ENCODE results near the gene HEPACAM. TPM values are rescaled to one million over a fixed set of nuclear protein-coding genes. Genes with fewer than 3 reads are reported as not detected.

Gene HEPACAM, protein sequence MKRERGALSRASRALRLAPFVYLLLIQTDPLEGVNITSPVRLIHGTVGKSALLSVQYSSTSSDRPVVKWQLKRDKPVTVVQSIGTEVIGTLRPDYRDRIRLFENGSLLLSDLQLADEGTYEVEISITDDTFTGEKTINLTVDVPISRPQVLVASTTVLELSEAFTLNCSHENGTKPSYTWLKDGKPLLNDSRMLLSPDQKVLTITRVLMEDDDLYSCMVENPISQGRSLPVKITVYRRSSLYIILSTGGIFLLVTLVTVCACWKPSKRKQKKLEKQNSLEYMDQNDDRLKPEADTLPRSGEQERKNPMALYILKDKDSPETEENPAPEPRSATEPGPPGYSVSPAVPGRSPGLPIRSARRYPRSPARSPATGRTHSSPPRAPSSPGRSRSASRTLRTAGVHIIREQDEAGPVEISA
- total RNA-seq: under 1 TPM; 0.08 to 0.12 TPM

DNA sequence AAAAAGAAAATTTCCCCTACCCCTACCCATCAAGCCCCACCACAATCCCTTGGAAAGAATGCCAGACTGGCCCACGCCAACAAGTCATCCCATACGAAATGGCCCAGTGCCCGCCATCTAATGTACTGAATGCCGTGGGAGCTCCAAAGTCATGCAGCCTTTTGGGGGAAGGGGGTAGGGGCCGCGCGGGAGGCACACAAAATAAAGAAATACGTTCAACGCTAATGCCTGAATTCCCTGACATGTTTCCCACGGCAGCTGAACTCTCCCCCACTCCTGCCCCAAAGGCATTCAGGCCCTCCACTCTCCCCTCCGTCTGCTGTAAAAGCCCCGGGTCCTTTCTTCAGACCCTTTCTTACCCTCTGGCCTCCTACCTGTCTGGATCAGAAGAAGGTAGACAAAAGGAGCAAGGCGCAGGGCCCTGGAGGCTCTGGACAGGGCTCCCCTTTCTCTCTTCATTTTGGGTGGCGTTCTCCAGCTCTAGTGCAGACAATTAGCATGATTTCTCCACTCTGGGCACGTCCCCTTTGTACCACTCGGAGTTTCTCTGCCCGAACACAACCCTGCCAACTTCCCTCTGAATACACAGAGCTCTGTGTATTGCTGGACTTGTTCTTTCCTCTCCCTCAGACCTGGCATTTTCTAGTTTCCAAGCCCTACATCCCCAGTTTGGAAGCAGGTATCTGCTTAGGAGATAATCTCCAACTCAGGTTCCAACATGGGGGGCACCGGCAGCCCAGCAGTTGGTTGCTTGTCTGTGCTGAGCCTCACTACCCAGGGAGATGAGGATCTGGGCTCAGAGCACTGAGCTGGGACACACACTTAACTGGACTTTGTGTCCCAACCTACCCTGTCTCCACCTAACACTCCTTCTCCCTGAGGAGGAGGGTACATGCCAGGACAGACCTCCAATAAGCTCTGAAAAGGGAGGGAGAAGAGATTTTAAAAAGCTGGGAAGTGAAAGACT, at the start of gene HEPACAM:
TSS of gene HEPACAM (minus strand) at position 500 of the 967 bp plus-strand sequence. CDS start at position 459, 41 bp downstream.
- no peaks in the 10 kb centered on the region for H3K9me3 ChIP-seq
- no peak for DNase-seq
- H3K27me3 ChIP-seq: no peaks in the 10 kb centered on the region
- no peak within 1 kb of the TSS for H3K4me3 ChIP-seq
- TF ChIP-seq, protein P1, sequence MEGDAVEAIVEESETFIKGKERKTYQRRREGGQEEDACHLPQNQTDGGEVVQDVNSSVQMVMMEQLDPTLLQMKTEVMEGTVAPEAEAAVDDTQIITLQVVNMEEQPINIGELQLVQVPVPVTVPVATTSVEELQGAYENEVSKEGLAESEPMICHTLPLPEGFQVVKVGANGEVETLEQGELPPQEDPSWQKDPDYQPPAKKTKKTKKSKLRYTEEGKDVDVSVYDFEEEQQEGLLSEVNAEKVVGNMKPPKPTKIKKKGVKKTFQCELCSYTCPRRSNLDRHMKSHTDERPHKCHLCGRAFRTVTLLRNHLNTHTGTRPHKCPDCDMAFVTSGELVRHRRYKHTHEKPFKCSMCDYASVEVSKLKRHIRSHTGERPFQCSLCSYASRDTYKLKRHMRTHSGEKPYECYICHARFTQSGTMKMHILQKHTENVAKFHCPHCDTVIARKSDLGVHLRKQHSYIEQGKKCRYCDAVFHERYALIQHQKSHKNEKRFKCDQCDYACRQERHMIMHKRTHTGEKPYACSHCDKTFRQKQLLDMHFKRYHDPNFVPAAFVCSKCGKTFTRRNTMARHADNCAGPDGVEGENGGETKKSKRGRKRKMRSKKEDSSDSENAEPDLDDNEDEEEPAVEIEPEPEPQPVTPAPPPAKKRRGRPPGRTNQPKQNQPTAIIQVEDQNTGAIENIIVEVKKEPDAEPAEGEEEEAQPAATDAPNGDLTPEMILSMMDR (IDR thresholded peaks at IDR 0.05): no peak
- H3K9ac ChIP-seq (ENCODE audit: low read depth in 2 of 2, low read length in 2 of 2): no peak within 1 kb of the TSS
- intact Hi-C loops (cut with DNase I): no loop called here
- H3K27ac ChIP-seq: no peak within 1 kb of the TSS
- no peaks in the 10 kb centered on the region for H3K36me3 ChIP-seq
- H3K4me1 ChIP-seq: no peaks in the 10 kb centered on the region

GRCh38 chr11:124984512-124984854, 48.6 kb upstream of the HEPACAM start:
- Histone ChIP-seq H3K27me3 (no peaks in the 10 kb centered on the region), H3K27ac (no peak overlapping the region), H3K4me3 (no peak overlapping the region), H3K9me3 (no peaks in the 10 kb centered on the region), H3K9ac (ENCODE audit: low read depth in 2 of 2, low read length in 2 of 2) (no peak overlapping the region), H3K36me3 (no peaks in the 10 kb centered on the region), H3K4me1 (no peaks in the 10 kb centered on the region)
- DNase-seq: no peak
- TF ChIP-seq, protein P1 (IDR thresholded peaks at IDR 0.05): no peak
- intact Hi-C loops (cut with DNase I): no loop called here

- DNase-seq: no peak
- Histone ChIP-seq H3K9me3 (no peaks in the 10 kb centered on the region), H3K4me3 (no peak overlapping the region), H3K27me3 (no peaks in the 10 kb centered on the region), H3K27ac (no peak overlapping the region), H3K4me1 (no peaks in the 10 kb centered on the region), H3K9ac (ENCODE audit: low read depth in 2 of 2, low read length in 2 of 2) (no peak overlapping the region), H3K36me3 (no peaks in the 10 kb centered on the region)
- intact Hi-C loops (cut with DNase I): no loop called here
- TF ChIP-seq, protein P1 (IDR thresholded peaks at IDR 0.05): no peak
Measured at GRCh38 chr11:124983674-124984511, 48.0 kb upstream of the HEPACAM start.

DNA sequence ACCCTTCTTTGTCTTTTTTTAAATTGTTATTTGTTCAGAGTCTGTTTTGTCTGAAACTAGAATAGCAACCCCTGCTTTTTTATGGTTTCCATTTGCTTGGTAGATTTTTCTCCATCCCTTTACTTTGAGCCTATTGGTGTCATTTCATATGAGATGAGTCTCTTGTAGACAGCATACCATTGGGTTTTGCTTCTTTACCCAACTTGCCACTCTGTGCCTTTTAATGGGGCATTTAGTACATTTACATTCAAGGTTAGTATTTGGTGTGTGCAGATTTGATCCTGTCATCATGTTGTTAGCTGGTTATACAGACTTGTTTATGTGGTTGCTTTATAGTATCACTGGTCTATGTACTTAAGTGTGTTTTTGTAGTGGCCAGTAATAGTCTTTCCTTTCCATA, 46.2 kb upstream of the HEPACAM start:
- H3K36me3 ChIP-seq: no peaks in the 10 kb centered on the region
- H3K4me3 ChIP-seq: no peak overlapping the region
- DNase-seq: no peak
- intact Hi-C loops (cut with DNase I): no loop called here
- H3K9ac ChIP-seq (ENCODE audit: low read depth in 2 of 2, low read length in 2 of 2): no peak overlapping the region
- H3K4me1 ChIP-seq: no peaks in the 10 kb centered on the region
- TF ChIP-seq, protein P1 (IDR thresholded peaks at IDR 0.05): no peak
- no peaks in the 10 kb centered on the region for H3K9me3 ChIP-seq
- H3K27me3 ChIP-seq: no peaks in the 10 kb centered on the region
- H3K27ac ChIP-seq: no peak overlapping the region

- no peak overlapping the region for H3K9ac ChIP-seq (ENCODE audit: low read depth in 2 of 2, low read length in 2 of 2)
- no peaks in the 10 kb centered on the region for H3K27me3 ChIP-seq
- no peak overlapping the region for H3K27ac ChIP-seq
- intact Hi-C loops (cut with DNase I): no loop called here
- no peak for DNase-seq
- H3K36me3 ChIP-seq: no peaks in the 10 kb centered on the region
- no peaks in the 10 kb centered on the region for H3K9me3 ChIP-seq
- TF ChIP-seq, protein P1 (IDR thresholded peaks at IDR 0.05): no peak
- H3K4me3 ChIP-seq: no peak overlapping the region
- H3K4me1 ChIP-seq: no peaks in the 10 kb centered on the region
Measured at GRCh38 chr11:124978316-124978715, 42.5 kb upstream of the HEPACAM start.
